ES-I3 (cell line): ENCODE data around the gene COX4I1.

Experiments used
- H3K36me3 ChIP-seq: 2 replicates; pipeline ENCODE4 v1.6.1; 2013; ENCODE audit warnings: mild to moderate bottlenecking, low read length, control low read depth, moderate library complexity; ENCODE audit not compliant: insufficient read depth
- H3K4me1 ChIP-seq: 2 replicates; pipeline ENCODE4 v1.6.1; 2013; ENCODE audit warnings: mild to moderate bottlenecking, control low read depth, low read length; ENCODE audit not compliant: insufficient read depth
- H3K9ac ChIP-seq: 2 replicates; pipeline ENCODE4 v1.6.1; 2013; ENCODE audit warnings: low read depth, mild to moderate bottlenecking, low read length, moderate library complexity
- H3K9me3 ChIP-seq: 2 replicates; pipeline ENCODE4 v1.6.1; 2013; ENCODE audit warnings: mild to moderate bottlenecking, low read length, moderate library complexity; ENCODE audit not compliant: control insufficient read depth, insufficient read depth

COX4I1 gene

DNA sequence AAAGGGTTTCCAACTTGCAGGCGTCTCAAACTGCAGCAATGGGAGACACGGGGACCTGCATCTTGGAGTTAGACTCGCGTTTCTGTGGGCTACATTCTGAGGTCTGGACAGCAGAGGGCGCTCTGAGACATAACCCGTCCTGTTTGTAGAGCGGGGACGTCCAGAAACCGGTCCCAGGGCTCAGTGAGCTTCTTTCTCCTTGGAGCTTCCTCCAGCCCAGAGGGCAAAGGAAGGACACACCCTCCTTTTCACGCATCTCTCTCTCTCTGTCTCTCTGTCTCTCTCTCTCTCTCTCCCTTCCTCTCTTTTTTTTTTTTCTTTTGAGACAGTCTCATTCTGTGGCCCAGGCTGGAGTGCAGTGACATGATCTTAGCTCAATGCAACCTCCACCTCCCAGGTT is 19.8 kb downstream of the COX4I1 start:
- Histone ChIP-seq H3K9ac (no peak overlapping the region), H3K9me3 (no peaks in the 10 kb centered on the region), H3K4me1 (no peaks in the 10 kb centered on the region)

DNA sequence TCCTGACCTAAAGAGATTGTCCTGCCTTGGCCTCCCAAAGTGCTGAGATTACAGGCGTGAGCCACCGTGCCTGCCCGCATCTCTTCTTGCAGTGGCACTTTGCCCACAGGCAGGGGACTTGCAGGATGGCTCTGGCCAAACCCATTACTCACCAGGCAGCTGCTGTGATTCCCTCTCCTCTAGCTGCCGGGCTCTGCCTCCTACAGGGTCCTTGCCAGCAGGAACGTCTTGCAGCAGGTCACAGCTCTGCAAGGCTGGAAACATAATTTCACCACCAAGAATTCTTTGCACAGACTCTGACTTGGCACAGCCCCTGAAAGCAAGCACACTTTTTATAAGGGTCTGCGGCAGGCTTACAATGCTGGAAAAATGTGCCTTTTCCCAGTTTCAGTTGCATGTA is 20.3 kb downstream of the COX4I1 start:
- Histone ChIP-seq H3K4me1 (no peaks in the 10 kb centered on the region), H3K9me3 (no peaks in the 10 kb centered on the region), H3K9ac (no peak overlapping the region), H3K36me3 (no peaks in the 10 kb centered on the region)

More for the DNA sequence above, 19.8 kb downstream of the COX4I1 start:
- H3K36me3 ChIP-seq: no peaks in the 10 kb centered on the region

DNA sequence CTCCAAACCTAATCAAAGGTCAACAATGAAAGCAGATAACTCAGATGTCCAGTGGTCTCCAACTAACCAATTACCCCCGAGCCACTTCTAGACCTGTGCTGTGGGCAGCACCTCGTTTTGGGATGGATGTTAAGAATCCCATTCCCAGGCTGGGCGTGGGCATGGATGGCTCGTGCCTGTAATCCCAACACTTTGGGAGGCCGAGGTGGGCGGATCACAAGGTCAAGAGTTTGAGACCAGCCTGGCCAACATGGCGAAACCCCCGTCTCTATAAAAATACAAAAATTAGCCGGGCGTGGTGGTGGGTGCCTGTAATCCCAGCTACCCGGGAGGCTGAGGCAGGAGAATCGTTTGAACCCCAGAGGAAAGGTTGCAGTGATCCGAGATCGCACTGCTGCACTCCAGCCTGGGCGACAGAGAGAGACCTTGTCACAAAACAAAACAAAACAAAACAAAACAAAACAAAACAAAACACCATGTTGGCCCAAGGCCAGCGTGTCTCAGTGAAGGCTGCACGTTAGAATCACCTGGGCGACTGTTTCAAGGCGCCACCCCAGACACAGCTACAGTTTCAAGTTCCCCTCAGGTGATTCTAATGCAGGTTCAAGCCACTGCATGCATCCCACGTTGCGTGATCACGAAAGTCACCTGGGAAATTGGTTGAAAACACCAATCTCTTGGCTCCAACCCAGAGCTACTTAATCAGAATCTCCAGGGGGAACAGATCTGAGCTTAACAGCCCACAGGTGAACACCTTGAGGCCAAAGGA is 21.3 kb downstream of the COX4I1 start:
- Histone ChIP-seq H3K36me3 (no peaks in the 10 kb centered on the region), H3K9me3 (no peaks in the 10 kb centered on the region), H3K4me1 (no peaks in the 10 kb centered on the region), H3K9ac (no peak overlapping the region)

DNA sequence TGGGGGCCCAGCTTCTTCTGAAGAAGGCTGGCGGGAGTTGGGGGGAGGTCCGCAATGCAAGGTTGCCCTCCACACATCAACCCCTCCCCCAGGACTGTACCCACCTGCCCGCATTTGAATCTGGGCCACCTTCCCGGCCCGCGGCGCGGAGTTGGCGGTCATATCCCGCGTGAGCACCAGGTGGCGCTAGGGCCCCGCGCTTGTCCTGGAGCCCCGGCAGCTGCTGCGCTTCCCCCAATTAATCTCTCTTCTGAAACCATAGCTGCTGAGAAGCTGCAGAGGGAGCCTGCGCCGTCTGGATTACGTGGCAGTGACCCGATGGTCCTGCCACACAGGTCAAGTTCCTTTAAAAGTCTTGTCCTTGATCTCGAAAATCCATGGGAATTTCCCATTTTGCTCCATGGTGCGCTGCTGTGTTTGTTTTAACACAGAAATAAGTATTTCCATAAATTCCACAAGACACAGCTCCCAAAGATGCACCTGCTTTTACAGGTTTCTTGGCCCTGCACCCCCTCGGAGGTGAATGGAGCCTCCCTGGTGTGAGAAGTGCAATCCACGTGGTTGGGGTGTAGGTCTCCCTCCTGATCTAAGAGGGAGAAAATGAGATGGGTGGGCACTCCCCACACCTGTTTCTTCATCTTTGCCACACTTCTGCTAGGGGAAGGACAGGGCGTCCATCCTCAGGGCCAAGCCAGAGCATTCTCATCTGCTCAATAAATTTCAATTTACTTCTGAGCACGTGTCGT is 22.1 kb downstream of the COX4I1 start:
- no peak overlapping the region for H3K9ac ChIP-seq
- H3K36me3 ChIP-seq: no peaks in the 10 kb centered on the region
- no peaks in the 10 kb centered on the region for H3K4me1 ChIP-seq
- no peaks in the 10 kb centered on the region for H3K9me3 ChIP-seq

DNA sequence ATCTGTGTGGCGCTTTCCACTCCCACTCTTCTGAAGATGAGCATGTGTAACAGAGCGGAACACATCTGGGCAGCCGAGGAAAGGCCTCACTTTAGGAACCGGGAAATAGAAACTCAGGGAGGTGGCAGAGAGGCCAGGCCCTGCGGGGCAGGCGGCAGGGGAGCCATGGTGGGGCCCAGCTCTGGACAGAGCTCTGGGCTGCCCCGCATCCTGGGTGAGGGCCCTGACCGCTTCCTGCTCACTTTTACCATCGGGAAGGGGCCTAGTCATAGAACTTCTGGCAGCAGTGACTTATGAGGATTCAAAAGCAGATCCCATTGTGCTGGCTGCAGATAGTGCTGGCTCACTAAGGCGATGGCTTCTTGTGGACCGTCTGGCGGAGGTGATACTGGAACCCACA is 22.6 kb downstream of the COX4I1 start:
- Histone ChIP-seq H3K36me3 (no peaks in the 10 kb centered on the region), H3K9me3 (no peaks in the 10 kb centered on the region), H3K4me1 (no peaks in the 10 kb centered on the region), H3K9ac (no peak overlapping the region)

DNA sequence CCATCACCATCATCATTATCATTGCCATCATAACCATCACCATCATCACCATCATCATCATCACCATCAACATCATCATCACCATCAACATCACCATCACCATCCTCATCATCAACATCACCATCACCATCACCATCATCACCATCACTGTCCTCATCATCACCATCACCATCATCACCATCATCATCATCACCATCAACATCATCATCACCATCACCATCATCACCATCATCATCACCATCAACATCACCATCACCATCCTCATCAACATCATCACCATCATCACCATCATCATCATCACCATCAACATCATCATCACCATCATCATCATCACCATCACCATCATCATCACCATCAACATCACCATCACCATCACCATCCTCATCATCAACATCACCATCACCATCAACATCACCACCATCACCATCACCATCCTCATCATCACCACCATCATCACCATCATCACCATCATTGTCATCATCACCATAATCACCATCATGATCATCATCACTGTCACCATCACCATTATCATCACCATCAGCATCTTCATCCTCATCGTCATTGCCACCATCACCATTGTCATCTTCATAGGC is 23.9 kb downstream of the COX4I1 start:
- H3K9me3 ChIP-seq: no peaks in the 10 kb centered on the region
- no peaks in the 10 kb centered on the region for H3K36me3 ChIP-seq
- no peaks in the 10 kb centered on the region for H3K4me1 ChIP-seq
- H3K9ac ChIP-seq: no peak overlapping the region

DNA sequence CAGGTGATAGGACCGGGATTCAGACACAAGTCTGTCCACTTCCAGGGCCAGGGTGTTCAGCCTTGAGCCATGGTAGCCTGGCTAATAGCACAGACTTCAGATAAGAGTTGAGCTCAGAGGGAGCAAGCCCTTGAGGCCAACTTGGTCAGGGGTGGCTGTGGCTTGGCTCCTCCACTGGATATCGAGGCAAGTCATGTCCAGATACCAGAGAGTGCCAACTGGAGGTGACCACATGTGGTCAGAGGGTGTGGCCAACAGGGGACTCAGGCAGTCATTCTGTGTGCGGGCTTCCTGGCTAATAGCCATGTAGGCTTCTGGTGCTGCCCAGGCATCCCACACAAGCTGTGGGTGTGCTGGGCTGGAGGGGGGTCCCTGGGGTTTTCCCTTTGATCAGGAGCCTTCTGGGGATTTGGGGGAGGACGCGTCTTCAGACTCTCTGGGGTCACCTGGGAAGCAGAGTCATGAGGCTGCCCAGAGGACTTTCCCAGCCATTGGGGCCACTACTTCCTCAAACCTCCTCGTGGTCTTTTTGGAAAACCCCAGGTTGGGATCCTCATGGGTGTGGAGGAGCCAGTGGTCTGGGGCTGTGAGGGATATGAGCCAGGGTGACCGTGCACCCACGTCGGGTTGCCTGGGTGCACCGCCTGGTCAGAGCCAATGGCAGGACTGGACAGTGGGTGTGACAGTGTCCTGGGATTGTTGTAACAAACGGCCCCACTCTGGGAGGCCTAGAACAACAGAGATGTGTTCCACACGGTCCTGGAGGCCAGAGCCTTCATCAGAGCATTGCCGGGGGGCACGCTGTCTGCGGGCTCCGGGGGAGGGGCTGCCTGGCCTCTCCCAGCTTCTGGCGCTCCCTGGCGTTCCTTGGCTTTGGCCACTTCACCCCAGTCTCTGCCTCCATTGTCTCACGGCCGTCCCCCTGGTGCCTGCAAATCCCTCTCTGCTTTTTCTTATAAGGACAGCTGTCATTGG is 25.0 kb downstream of the COX4I1 start:
- Histone ChIP-seq H3K9me3 (no peaks in the 10 kb centered on the region), H3K4me1 (no peaks in the 10 kb centered on the region), H3K9ac (no peak overlapping the region), H3K36me3 (no peaks in the 10 kb centered on the region)

DNA sequence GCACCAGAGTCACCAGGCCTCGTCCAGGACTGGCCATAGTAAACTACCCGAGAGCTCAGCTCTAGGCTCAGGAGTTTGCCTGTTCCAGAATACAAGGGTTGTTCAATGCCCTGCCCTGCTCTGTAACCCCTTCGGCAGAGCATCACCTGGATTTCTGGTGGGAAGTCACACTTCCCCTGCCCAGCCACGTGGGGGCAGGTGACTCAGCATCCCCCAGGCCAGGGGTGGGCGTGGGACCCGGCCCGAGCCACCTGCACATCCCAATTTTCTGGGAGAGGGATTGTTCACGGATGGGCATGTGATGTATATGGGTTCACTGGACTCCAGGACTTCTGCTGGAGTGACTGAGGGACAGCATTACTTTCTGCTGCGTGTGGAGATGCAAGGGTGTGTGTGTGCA is 25.8 kb downstream of the COX4I1 start:
- Histone ChIP-seq H3K9me3 (no peaks in the 10 kb centered on the region), H3K4me1 (no peaks in the 10 kb centered on the region), H3K9ac (no peak overlapping the region), H3K36me3 (no peaks in the 10 kb centered on the region)

DNA sequence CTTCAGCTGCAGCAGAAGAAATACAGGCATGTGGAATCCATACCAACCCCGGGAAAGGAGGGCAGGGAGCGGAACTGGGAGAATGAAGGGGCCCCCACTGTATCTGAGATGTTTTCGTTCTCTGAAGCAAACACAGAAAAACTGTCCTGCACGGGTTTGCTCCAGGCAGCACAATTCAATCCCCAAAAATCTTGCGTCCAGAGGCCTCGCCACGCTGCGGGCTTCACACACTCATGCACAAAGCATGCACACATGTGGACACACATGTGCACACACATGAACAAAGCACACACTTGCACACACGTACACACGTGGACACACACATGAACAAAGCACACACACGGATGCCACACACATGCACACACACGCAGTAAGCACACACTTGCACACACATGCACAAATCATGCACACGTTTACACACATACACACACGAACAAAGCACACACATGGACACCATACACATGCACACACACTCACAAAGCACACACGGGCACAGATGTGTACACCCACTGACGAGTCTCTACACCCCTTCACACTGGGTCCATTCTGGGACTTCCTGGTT is 27.3 kb downstream of the COX4I1 start:
- H3K9me3 ChIP-seq: no peaks in the 10 kb centered on the region
- H3K36me3 ChIP-seq: no peaks in the 10 kb centered on the region
- no peak overlapping the region for H3K9ac ChIP-seq
- no peaks in the 10 kb centered on the region for H3K4me1 ChIP-seq

DNA sequence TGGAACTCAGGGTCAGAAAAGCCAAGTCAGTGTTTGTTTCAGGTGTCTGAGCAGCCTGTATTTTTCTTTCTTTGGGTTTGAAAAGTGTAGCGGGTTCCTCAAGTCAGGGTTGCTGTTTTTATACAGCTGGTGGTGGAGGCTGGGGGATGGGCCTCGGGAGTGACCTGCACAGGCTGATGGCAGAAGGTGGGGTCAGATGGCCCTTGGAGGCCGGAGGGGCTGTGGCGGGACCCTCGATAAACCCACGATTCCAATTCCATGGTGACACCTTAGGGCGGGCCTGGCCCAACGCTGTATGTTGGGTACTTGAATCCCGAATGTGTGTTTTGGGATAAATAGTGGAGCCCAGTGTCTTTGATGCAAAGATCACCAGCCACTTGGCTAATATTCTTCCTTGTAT is 28.7 kb downstream of the COX4I1 start:
- no peaks in the 10 kb centered on the region for H3K4me1 ChIP-seq
- H3K9ac ChIP-seq: no peak overlapping the region
- no peaks in the 10 kb centered on the region for H3K36me3 ChIP-seq
- H3K9me3 ChIP-seq: no peaks in the 10 kb centered on the region

DNA sequence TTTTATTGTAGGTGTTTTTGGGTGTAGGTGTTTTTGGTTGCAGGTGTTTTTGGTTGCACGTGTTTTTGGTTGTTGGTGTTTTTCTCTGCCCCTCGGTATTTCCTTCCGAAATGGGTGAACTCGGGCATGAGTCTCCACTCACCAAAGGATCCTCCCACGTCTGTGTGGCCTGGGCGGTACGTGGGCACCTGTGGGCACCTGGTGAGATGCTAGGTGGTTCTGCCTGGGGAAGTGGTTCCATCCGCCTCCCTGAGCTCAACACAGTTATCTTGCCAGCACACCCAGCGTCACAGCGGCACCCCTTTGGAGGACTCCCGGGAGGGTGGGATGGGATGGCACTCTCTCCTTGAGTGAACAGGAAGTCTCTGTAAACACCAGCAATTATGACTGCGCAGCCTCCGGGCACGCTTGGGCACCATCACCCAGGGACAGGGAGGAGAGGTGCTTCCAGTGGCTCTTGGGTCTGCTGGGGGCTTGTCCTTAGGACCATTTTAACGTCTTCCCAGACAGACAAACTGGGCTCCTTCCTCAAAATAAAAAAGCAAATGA is 29.8 kb downstream of the COX4I1 start:
- no peaks in the 10 kb centered on the region for H3K9me3 ChIP-seq
- H3K36me3 ChIP-seq: no peaks in the 10 kb centered on the region
- H3K9ac ChIP-seq: no peak overlapping the region

DNA sequence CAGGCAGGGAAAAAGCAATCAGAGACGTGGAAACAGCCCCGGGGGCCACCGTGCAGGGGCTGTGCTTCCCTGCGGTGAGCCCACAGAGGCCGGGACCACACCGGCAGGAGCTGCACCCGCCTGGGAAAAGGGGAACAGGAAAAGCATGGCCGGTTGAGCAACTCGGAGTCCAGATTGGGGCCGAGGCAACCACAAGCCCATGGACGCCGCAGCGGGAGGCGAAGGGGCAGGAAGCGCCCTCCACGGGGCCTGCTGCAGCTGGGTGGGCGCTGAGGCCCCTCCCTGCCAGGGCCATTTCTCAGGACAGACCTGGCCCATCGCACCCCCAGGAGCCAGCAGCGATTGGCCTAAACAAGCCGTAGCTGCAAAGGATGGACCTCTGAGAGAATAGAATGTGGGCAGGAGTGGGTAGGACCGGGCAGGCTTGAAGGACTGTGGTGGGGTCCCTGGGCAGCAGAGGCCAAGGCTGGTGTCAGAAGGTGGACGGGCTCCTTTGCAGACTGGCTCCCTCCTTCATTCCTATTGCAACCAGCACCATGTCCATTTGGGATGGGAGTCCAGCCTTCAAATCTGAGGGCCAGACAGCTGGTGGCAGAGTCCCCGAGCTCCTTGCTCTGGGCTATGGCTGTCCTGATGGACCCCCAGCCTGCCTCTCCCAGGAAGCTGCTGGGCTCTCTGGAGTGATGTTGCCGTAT is 30.4 kb downstream of the COX4I1 start:
- Histone ChIP-seq H3K9me3 (no peaks in the 10 kb centered on the region), H3K4me1 (no peaks in the 10 kb centered on the region), H3K36me3 (no peaks in the 10 kb centered on the region), H3K9ac (no peak overlapping the region)

More for the DNA sequence above, 29.8 kb downstream of the COX4I1 start:
- H3K4me1 ChIP-seq: no peaks in the 10 kb centered on the region

DNA sequence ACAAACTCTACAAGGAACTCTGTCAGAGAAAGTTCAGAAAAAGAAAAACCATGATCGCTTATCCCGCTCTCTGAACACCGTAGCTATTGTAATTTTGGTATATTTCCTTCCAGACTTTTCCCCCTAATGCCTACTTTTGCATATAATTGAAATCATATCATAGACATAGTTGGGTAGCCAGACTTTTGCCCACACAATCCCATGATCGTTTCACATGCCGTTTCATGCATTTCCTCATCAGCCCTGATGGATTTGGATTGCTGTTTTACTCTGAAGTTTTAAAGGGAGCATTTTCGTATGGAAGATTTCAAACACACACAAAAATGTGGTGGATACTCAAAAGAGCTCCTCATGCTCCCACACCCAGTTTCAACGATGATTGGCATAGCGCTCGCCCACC is 31.3 kb downstream of the COX4I1 start:
- Histone ChIP-seq H3K36me3 (no peaks in the 10 kb centered on the region), H3K4me1 (no peaks in the 10 kb centered on the region), H3K9me3 (no peaks in the 10 kb centered on the region), H3K9ac (no peak overlapping the region)
